CD4-positive, alpha-beta T cell treated with Interleukin-6 for 4 hours (primary cell): ENCODE results near the gene SCLY.

ENCODE experiments used
- DNase-seq: peaks from one replicate; pipeline ENCODE4 v3.0.0-alpha.2; 2020; ENCODE audit warnings: mixed read lengths

Gene SCLY

GRCh38 chr2:238128534-238129001 is 67.8 kb downstream of the SCLY start:
- DNase-seq: no peak

- no peak for DNase-seq
These were observed 68.6 kb downstream of the SCLY start for GRCh38 chr2:238129166-238130010.

GRCh38 chr2:238130111-238130695 is 69.4 kb downstream of the SCLY start:
- DNase-seq: no peak

- DNase-seq: no peak
These were observed 70.2 kb downstream of the SCLY start for GRCh38 chr2:238130696-238131628.

- no peak for DNase-seq
These were observed 71.1 kb downstream of the SCLY start for GRCh38 chr2:238131761-238132462.

- DNase-seq: no peak
These were observed 72.0 kb downstream of the SCLY start for GRCh38 chr2:238132463-238133450.

GRCh38 chr2:238133499-238134392 is 72.9 kb downstream of the SCLY start:
- no peak for DNase-seq

- DNase-seq: no peak
These were observed 73.6 kb downstream of the SCLY start for GRCh38 chr2:238134393-238134785.

- no peak for DNase-seq
These were observed 74.9 kb downstream of the SCLY start for GRCh38 chr2:238135601-238136150.

- DNase-seq: no peak
These were observed 76.2 kb downstream of the SCLY start for GRCh38 chr2:238136820-238137537.

GRCh38 chr2:238137885-238138284 is 77.1 kb downstream of the SCLY start:
- no peak for DNase-seq

GRCh38 chr2:238138331-238139195 is 77.8 kb downstream of the SCLY start, which contains the start of gene KLHL30:
Gene KLHL30 (plus strand): TSS chr2:238138668. CDS start chr2:238140755, 2,087 bp downstream.
- no peak for DNase-seq

GRCh38 chr2:238139196-238140039 is 78.6 kb downstream of the SCLY start:
- peak; percentile 40 for DNase-seq

- DNase-seq: no peak
These were observed 79.2 kb downstream of the SCLY start for GRCh38 chr2:238140040-238140439.

GRCh38 chr2:238140721-238141540 is 80.1 kb downstream of the SCLY start:
- no peak for DNase-seq
